ENCODE measurements around the gene TBC1D14. TPM values are rescaled to one million over a fixed set of nuclear protein-coding genes. Genes with fewer than 3 reads are reported as not detected.
"Not testable (repeated sequence)": the region's sequence is repeated elsewhere in the genome, so short reads cannot be mapped to it uniquely, and the experiment has no call there.

The TBC1D14 gene
- polyA plus RNA-seq, 3 donors: 62.6 to 67.5 (median 62.6) TPM

GRCh38 chr4:6890358-6890757 is 19.3 kb upstream of the TBC1D14 start:
- DNase-seq (ENCODE audit: low read depth in 3 of 3, low spot score in 2 of 3): no peak

- DNase-seq (ENCODE audit: low read depth in 3 of 3, low spot score in 2 of 3): not testable (repeated sequence)
Observed at GRCh38 chr4:6890971-6891370, 18.7 kb upstream of the TBC1D14 start.

- DNase-seq (ENCODE audit: low read depth in 3 of 3, low spot score in 2 of 3): no peak
Observed at GRCh38 chr4:6891436-6892170, 18.0 kb upstream of the TBC1D14 start.

GRCh38 chr4:6892190-6892908 is 17.3 kb upstream of the TBC1D14 start:
- DNase-seq (ENCODE audit: low read depth in 3 of 3, low spot score in 2 of 3): no peak

GRCh38 chr4:6892909-6893202 is 16.8 kb upstream of the TBC1D14 start:
- DNase-seq (ENCODE audit: low read depth in 3 of 3, low spot score in 2 of 3): no peak

GRCh38 chr4:6893449-6894085 is 16.1 kb upstream of the TBC1D14 start:
- DNase-seq (ENCODE audit: low read depth in 3 of 3, low spot score in 2 of 3): no peak

- DNase-seq (ENCODE audit: low read depth in 3 of 3, low spot score in 2 of 3): no peak
Observed at GRCh38 chr4:6894086-6894478, 15.5 kb upstream of the TBC1D14 start.

- no peak for DNase-seq (ENCODE audit: low read depth in 3 of 3, low spot score in 2 of 3)
Observed at GRCh38 chr4:6894528-6895498, 14.8 kb upstream of the TBC1D14 start.

- no peak for DNase-seq (ENCODE audit: low read depth in 3 of 3, low spot score in 2 of 3)
Observed at GRCh38 chr4:6896035-6896434, 13.6 kb upstream of the TBC1D14 start.

GRCh38 chr4:6898763-6899162 is 10.9 kb upstream of the TBC1D14 start:
- DNase-seq (ENCODE audit: low read depth in 3 of 3, low spot score in 2 of 3): no peak

GRCh38 chr4:6900181-6900812 is 9.3 kb upstream of the TBC1D14 start:
- DNase-seq (ENCODE audit: low read depth in 3 of 3, low spot score in 2 of 3): no peak

- no peak for DNase-seq (ENCODE audit: low read depth in 3 of 3, low spot score in 2 of 3)
Observed at GRCh38 chr4:6900956-6901355, 8.7 kb upstream of the TBC1D14 start.

GRCh38 chr4:6901669-6902317 is 7.8 kb upstream of the TBC1D14 start:
- no peak for DNase-seq (ENCODE audit: low read depth in 3 of 3, low spot score in 2 of 3)

GRCh38 chr4:6902318-6903042 is 7.1 kb upstream of the TBC1D14 start:
- no peak for DNase-seq (ENCODE audit: low read depth in 3 of 3, low spot score in 2 of 3)

- DNase-seq (ENCODE audit: low read depth in 3 of 3, low spot score in 2 of 3): no peak
Observed at GRCh38 chr4:6905516-6906445, 3.8 kb upstream of the TBC1D14 start.

- not testable (repeated sequence) for DNase-seq (ENCODE audit: low read depth in 3 of 3, low spot score in 2 of 3)
Observed at GRCh38 chr4:6906486-6906885, 3.1 kb upstream of the TBC1D14 start.

- no peak for DNase-seq (ENCODE audit: low read depth in 3 of 3, low spot score in 2 of 3)
Observed at GRCh38 chr4:6907658-6908191, 1.9 kb upstream of the TBC1D14 start.
